Measurements from ENCODE around the gene CDH2.

CDH2 gene

DNA sequence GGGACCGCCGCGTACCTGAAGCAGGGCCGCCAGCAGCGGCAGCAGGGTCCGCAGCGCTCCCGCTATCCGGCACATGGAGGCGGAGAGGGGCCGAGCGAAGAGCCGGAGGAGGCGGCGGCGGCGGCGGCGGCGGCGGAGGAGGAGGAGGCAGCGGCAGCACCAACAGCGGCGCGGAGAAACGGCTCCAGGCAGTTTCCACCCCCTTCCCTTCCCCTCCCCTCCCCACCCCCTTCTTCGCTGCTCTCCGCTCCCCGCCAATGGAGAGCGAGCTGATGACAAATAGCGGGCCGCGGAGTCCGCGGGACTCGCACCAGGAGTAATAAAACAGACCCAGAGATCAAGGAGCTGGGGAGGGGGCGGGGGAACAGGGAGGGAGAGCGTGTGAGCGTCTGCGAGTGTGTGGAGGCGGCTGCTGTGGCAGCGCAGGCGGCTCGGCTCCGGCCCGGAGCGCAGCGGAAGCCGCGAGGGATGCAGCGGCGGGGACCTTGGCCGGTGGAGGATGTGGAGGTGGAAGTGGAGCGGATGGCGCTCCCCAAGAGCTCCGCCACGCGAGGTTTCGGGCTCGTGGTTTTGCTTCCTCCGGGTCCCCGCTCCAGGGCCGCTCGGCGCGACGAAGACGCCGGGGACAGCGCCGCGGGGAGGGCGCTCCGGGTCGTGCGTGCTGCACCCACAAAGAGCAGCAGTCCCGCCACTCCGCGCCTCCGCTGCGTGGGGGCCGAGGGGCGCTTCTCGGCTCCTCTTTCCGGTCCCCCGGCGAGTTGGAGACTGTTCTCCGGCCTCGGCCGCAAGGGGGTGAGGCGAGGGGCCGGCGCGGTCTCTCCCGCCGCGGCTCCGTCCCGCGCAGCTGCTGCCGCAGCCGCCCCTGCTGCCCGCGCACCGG is at the start of gene CDH2:
CDH2 (minus strand) TSS at position 183 of the 880 bp plus-strand sequence; CDS start at position 75, 108 bp downstream.
- Histone ChIP-seq H3K9me3 (no peaks in the 10 kb centered on the region), H3K36me3 (no peaks in the 10 kb centered on the region), H3K4me3 (ENCODE audit: low read depth in 1 of 2, low read length in 1 of 2) (peak within 1 kb of the TSS in 1 of 2 experiments; percentile 62), H3K27me3 (peaks cover 100% of the 10 kb centered on the region), H3K4me1 (ENCODE audit: control insufficient read depth in 1 of 2, insufficient read depth in 1 of 2, low read depth in 1 of 2, low read length in 1 of 2) (peaks cover 0 to 12% of the 10 kb centered on the region in 2 experiments), H3K27ac (peak within 1 kb of the TSS; percentile 36)
- TF ChIP-seq, protein P1, sequence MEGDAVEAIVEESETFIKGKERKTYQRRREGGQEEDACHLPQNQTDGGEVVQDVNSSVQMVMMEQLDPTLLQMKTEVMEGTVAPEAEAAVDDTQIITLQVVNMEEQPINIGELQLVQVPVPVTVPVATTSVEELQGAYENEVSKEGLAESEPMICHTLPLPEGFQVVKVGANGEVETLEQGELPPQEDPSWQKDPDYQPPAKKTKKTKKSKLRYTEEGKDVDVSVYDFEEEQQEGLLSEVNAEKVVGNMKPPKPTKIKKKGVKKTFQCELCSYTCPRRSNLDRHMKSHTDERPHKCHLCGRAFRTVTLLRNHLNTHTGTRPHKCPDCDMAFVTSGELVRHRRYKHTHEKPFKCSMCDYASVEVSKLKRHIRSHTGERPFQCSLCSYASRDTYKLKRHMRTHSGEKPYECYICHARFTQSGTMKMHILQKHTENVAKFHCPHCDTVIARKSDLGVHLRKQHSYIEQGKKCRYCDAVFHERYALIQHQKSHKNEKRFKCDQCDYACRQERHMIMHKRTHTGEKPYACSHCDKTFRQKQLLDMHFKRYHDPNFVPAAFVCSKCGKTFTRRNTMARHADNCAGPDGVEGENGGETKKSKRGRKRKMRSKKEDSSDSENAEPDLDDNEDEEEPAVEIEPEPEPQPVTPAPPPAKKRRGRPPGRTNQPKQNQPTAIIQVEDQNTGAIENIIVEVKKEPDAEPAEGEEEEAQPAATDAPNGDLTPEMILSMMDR (IDR thresholded peaks at IDR 0.05): no peak

DNA sequence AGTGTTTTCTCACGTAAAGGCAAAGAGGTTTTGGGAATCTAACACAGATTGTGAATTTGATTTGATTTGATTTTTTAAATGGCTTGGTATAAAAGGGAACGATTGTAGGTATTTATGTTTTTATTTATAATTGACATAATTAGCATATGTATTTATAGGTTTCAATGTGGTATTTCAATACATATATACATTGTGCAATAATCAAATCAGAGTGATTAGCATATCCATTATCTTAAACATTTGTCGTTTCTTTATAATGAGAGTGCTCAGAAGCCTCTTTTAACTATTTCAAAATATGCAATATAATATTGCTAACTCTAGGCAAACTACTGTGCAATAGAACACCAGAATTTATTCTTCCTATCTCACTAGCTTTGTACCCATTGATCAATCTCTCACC is 35.1 kb upstream of the CDH2 start:
- H3K27ac ChIP-seq: no peak overlapping the region
- no peak overlapping the region for H3K4me3 ChIP-seq (ENCODE audit: low read depth in 1 of 2, low read length in 1 of 2)
- peaks cover 11% of the 10 kb centered on the region for H3K27me3 ChIP-seq
- H3K36me3 ChIP-seq: no peaks in the 10 kb centered on the region
- H3K9me3 ChIP-seq: no peaks in the 10 kb centered on the region
- TF ChIP-seq, protein P1 (IDR thresholded peaks at IDR 0.05): no peak
- no peaks in the 10 kb centered on the region for H3K4me1 ChIP-seq (ENCODE audit: control insufficient read depth in 1 of 2, insufficient read depth in 1 of 2, low read depth in 1 of 2, low read length in 1 of 2)

DNA sequence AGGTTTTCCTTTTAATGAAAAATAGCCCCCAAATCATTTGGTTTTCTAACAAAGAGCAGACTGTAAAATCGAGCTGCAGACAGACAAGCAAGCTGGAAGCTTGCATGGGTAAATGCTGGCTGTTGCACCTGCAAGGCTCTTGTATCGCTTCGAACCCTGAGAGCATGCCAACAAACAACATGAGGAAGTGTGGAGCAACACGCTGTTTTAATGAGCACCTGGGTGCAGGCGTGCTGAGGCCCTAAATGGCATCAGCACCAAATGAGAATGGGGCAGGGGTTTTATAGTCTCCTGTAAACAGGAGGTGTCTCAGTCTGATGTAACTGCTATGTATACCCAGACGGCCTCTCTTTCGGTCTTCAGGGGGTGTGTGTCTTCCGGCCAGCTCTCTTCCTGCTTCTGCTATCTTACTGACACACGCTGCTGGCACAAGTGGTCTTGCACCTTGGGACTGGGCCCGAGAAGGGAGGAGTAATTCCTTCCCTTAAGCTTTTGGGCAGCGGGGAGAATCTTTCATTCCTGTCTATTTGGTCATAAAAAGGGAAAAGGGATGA is 31.9 kb upstream of the CDH2 start:
- H3K4me1 ChIP-seq (ENCODE audit: control insufficient read depth in 1 of 2, insufficient read depth in 1 of 2, low read depth in 1 of 2, low read length in 1 of 2): no peaks in the 10 kb centered on the region

DNA sequence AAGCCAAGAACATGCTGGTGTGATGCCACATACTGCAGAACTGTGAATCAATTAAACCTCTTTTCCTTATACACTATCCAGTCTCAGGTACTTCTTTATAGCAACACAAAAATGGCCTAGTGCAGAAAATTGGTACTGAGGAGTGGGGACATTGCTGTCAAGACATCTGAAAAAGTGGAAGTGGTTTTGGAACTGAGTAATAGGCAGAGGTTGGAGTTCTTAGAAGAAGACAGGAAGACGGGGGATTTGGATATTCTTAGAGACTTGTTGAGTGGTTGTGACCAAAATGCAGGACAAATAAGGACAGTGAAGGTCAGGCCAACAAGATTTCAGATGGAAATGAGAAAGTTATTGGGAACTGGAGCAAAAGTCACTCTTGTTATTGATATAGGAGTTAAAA is 31.3 kb upstream of the CDH2 start:
- no peak overlapping the region for H3K27ac ChIP-seq
- H3K9me3 ChIP-seq: no peaks in the 10 kb centered on the region
- no peaks in the 10 kb centered on the region for H3K36me3 ChIP-seq
- H3K4me1 ChIP-seq (ENCODE audit: control insufficient read depth in 1 of 2, insufficient read depth in 1 of 2, low read depth in 1 of 2, low read length in 1 of 2): no peaks in the 10 kb centered on the region
- H3K27me3 ChIP-seq: peaks cover 11% of the 10 kb centered on the region
- TF ChIP-seq, protein P1 (IDR thresholded peaks at IDR 0.05): no peak
- no peak overlapping the region for H3K4me3 ChIP-seq (ENCODE audit: low read depth in 1 of 2, low read length in 1 of 2)

More for the DNA sequence above, 31.9 kb upstream of the CDH2 start:
- TF ChIP-seq, protein P1 (IDR thresholded peaks at IDR 0.05): no peak
- Histone ChIP-seq H3K27me3 (peaks cover 11% of the 10 kb centered on the region), H3K9me3 (no peaks in the 10 kb centered on the region), H3K36me3 (no peaks in the 10 kb centered on the region), H3K27ac (no peak overlapping the region), H3K4me3 (ENCODE audit: low read depth in 1 of 2, low read length in 1 of 2) (no peak overlapping the region)

DNA sequence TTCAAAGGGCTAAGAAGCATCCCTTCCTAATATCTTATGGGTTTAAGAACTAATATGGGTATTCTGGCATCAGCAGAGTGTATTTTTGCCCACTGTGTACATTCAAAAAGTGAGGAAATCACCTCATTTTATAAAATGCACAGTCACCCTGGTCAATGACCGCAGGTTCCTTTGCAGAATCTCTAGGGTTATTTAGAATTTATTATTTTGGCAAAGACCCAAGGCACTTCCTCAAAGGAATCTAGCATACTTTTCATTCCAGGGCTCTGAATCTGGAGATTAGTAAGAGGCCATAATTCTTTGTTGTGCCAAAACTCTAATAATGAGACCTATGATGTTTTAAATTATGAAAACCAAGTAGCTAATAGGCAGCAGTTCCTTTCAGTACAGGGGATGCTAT is 27.2 kb upstream of the CDH2 start:
- Histone ChIP-seq H3K4me3 (ENCODE audit: low read depth in 1 of 2, low read length in 1 of 2) (no peak overlapping the region), H3K27me3 (peaks cover 11% of the 10 kb centered on the region), H3K36me3 (no peaks in the 10 kb centered on the region), H3K4me1 (ENCODE audit: control insufficient read depth in 1 of 2, insufficient read depth in 1 of 2, low read depth in 1 of 2, low read length in 1 of 2) (no peaks in the 10 kb centered on the region), H3K27ac (no peak overlapping the region), H3K9me3 (no peaks in the 10 kb centered on the region)
- TF ChIP-seq, protein P1 (IDR thresholded peaks at IDR 0.05): no peak

Measured in neutrophil (primary cell).